ENCODE measurements around the gene MOXD1.

MOXD1 gene

GRCh38 chr6:132430110-132430509 lies 28.8 kb upstream of the MOXD1 start:
- no peak overlapping the region for H3K4me3 ChIP-seq (ENCODE audit: low read depth, low read length)
- TF ChIP-seq CTCF (IDR thresholded peaks at IDR 0.05; ENCODE audit: low read depth, low read length) = no peak
- no peaks in the 10 kb centered on the region for H3K9me3 ChIP-seq (ENCODE audit: severe bottlenecking)
- DNase-seq = no peak
- no peak overlapping the region for H3K27ac ChIP-seq
- H3K36me3 ChIP-seq = no peaks in the 10 kb centered on the region
- peaks cover 43% of the 10 kb centered on the region for H3K27me3 ChIP-seq (ENCODE audit: insufficient read depth, low read depth, severe bottlenecking)

DNA sequence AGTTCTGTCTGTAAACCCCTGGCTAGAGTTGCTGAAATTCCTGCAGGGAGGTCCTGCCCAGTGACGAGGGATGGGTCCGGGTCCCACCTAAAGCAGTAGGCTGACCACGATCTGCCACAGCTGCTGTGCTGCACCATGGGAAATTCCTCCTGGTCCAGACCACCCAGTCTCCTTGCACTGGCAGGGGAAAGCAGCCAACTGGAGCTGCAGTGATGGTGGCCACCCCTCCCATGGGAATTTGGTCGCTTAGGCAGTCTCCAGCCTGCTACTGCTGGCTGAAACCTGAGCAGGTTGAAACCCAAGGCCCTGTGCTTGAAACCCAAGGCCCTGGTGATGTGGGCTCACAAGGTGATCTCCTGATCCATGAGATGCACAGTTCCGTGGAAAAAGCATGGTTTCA lies 23.9 kb upstream of the MOXD1 start:
- DNase-seq = no peak
- no peak overlapping the region for H3K4me3 ChIP-seq (ENCODE audit: low read depth, low read length)
- no peak overlapping the region for H3K27ac ChIP-seq
- peaks cover 54% of the 10 kb centered on the region for H3K27me3 ChIP-seq (ENCODE audit: insufficient read depth, low read depth, severe bottlenecking)
- no peaks in the 10 kb centered on the region for H3K36me3 ChIP-seq
- H3K9me3 ChIP-seq (ENCODE audit: severe bottlenecking) = no peaks in the 10 kb centered on the region
- no peak for TF ChIP-seq CTCF (IDR thresholded peaks at IDR 0.05; ENCODE audit: low read depth, low read length)

- peaks cover 47% of the 10 kb centered on the region for H3K27me3 ChIP-seq (ENCODE audit: insufficient read depth, low read depth, severe bottlenecking)
- H3K4me3 ChIP-seq (ENCODE audit: low read depth, low read length) = no peak overlapping the region
- H3K9me3 ChIP-seq (ENCODE audit: severe bottlenecking) = no peaks in the 10 kb centered on the region
- no peak for DNase-seq
- no peaks in the 10 kb centered on the region for H3K36me3 ChIP-seq
- no peak for TF ChIP-seq CTCF (IDR thresholded peaks at IDR 0.05; ENCODE audit: low read depth, low read length)
- H3K27ac ChIP-seq = no peak overlapping the region
These were observed 22.6 kb upstream of the MOXD1 start for GRCh38 chr6:132423839-132424238.

GRCh38 chr6:132418235-132418965 lies 17.1 kb upstream of the MOXD1 start:
- no peak for DNase-seq
- Histone ChIP-seq H3K9me3 (ENCODE audit: severe bottlenecking) (no peaks in the 10 kb centered on the region), H3K36me3 (no peaks in the 10 kb centered on the region), H3K4me3 (ENCODE audit: low read depth, low read length) (no peak overlapping the region), H3K27ac (no peak overlapping the region), H3K27me3 (ENCODE audit: insufficient read depth, low read depth, severe bottlenecking) (peaks cover 39% of the 10 kb centered on the region)
- TF ChIP-seq CTCF (IDR thresholded peaks at IDR 0.05; ENCODE audit: low read depth, low read length) = no peak

DNA sequence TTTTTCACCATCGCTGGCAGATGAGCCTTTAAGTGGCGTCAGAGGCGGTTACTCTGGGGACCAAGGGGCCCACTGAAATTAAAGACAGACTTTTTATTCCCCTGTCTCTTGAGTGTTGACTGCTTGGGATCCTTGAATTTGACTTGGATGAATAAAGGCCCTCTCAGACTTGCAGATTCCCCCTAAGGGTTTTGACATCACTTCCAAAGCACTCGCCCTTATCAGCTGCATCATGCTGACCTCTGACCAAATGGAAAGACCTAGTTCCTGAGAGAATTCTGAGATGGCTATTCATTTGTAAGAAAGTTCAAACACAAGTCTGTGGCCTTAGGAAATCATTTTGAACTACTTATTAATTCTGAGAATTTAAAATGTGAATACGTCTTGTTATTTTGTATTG lies 13.5 kb upstream of the MOXD1 start:
- no peaks in the 10 kb centered on the region for H3K9me3 ChIP-seq (ENCODE audit: severe bottlenecking)
- no peak overlapping the region for H3K27ac ChIP-seq
- H3K4me3 ChIP-seq (ENCODE audit: low read depth, low read length) = no peak overlapping the region
- H3K27me3 ChIP-seq (ENCODE audit: insufficient read depth, low read depth, severe bottlenecking) = peaks cover 66% of the 10 kb centered on the region
- no peaks in the 10 kb centered on the region for H3K36me3 ChIP-seq
- no peak for TF ChIP-seq CTCF (IDR thresholded peaks at IDR 0.05; ENCODE audit: low read depth, low read length)
- DNase-seq = no peak

DNA sequence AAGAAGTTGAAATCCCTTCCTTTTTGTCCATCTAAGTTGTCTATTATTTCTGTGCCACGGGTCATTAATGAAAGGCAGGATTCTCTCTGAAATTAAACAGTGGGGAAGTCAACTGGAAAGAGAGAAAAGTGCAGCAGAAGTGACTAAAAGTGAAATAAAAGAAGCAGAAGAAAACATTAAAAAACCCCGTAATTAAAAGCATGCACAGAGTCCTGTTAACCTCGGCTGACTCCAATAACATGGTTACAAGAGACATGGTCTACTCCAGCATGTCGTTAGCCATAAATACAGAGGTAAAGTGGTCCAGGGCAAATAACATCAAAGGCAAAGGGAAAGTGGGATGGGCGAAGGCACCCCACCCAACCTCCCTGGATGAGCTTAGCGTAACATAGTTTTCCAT lies 13.0 kb upstream of the MOXD1 start:
- Histone ChIP-seq H3K36me3 (no peaks in the 10 kb centered on the region), H3K27me3 (ENCODE audit: insufficient read depth, low read depth, severe bottlenecking) (peaks cover 69% of the 10 kb centered on the region), H3K9me3 (ENCODE audit: severe bottlenecking) (no peaks in the 10 kb centered on the region), H3K4me3 (ENCODE audit: low read depth, low read length) (no peak overlapping the region), H3K27ac (no peak overlapping the region)
- no peak for TF ChIP-seq CTCF (IDR thresholded peaks at IDR 0.05; ENCODE audit: low read depth, low read length)
- DNase-seq = no peak
